GM21717 (cell line): ENCODE data around the gene GNA15.
"Not testable (repeated sequence)": the region's sequence is repeated elsewhere in the genome, so short reads cannot be mapped to it uniquely, and the experiment has no call there.

ENCODE experiments used
- ATAC-seq: cut with Tn5 transposase; IDR thresholded peaks from one replicate; pipeline ENCODE4 v1.9.1; 2021; ENCODE audit warnings: mild to moderate bottlenecking, moderate library complexity; ENCODE audit not compliant: unreplicated experiment

The GNA15 gene

DNA sequence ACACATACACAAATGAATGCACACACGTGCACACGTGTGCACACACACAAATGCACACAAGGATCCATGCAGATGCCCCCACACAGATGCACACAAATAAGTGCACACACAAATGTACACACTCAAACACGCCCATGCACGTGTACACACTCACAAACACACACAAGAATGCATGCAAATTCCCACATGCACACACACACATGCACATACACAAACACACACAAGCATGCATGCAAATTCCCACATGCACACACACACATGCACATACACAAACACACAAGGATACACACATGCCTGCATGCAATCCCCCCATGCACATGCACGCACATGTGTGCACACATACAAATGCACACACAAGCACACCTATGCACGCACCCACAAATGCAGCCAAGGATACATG, 13.3 kb downstream of the GNA15 start:
- no peak for ATAC-seq

DNA sequence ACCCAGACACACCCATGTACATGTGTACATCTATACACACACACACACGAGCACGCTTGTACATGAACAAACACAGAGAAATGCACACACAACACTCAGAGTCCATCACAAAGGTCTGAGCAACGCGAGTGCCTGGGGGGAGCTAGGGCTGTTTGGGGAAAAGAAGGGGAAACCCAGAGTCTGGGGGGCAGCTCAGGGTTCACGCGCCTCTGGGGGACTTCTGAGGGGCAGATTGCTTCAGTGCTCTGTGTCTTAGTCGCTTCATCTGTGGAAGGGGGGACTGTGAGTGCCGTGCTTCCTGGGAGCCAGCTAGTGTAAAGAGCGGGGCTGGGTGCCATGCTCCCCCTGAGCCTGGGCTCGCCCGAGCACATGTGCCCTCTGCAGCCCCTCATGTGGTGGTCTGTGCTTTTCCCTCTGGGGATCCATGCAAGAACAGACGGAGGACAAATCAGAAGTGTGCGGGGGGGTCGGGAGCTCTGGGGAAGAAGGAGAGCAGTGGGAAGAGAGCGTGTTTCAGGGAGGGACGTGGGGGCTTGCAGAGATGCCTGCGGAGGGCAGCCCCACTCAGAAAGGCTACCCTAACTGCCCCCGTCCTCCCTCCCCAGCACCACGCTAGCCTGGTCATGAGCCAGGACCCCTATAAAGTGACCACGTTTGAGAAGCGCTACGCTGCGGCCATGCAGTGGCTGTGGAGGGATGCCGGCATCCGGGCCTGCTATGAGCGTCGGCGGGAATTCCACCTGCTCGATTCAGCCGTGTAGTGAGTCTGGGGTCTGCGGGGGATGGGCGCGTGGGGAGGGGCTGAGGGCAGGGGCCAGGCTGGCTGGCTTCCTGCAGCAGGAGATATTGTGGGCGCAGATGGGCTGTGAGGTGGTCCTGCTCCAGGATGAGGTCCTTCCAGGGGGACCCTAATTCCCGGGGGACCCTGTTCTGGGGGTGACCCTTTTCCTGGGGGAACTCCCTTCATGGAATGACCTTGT, 14.0 kb downstream of the GNA15 start:
- ATAC-seq: no peak

DNA sequence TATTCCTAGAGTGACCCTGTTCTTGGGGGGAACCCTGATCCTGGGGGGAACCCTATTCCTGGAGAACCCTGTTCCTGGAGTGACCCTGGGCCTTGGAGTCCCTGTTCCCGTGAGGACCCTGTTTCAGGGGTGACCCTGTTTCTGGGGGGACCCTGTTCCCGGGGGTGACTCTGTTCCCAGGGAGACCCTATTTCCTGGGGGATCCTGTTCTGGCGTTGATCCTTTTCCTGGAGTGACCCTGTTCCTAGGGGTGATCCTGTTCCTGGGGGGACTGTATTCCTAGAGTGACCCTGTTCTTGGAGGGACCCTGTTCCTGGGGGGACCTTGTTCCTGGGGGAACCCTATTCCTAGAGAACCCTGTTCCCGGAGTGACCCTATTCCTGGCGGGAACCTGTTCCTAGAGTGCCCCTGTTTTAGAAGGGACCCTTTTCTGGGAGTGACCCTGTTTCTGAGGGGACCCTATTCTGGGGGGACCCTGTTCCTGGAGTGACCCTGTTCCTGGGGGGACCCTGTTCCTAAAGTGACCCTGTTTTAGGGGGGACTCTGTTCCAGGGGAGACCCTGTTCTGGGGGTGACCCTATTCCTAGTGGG, 15.0 kb downstream of the GNA15 start:
- no peak for ATAC-seq

DNA sequence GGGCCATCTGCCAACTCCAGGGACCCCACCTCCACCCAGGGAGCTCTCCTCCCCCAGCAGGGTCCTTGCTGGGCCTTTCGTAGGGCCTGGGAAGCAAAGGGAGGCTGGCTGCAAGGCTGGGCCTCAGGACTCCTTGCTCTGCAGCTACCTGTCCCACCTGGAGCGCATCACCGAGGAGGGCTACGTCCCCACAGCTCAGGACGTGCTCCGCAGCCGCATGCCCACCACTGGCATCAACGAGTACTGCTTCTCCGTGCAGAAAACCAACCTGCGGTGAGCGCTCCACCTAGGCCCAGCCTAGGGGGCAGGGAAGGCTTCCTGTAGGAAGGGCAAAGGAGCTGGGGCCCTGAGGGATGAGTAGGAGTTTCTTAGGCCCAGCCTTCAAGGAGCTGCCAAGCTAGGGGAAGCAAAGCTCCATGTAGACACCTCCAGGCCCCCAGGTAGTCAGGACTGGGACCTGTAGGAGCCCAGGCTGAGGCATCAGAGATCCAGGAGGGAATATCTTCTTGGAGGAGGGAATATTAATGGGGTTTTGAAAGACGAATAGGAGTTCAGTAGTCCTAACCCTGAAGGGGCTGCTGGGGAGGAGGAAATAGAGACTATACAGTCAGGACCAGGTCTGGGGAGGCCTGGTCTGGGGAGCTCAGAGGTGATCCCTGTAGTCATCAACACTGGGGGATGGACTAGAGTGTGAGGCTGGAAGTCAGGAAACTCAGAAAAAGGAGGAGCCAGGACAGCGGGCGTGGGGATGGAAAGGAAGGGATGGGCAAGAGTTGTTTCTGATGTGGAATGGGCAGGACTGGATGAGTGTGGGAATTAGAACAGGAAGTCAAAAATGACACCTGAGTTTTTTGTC, 16.0 kb downstream of the GNA15 start:
- ATAC-seq: no peak

DNA sequence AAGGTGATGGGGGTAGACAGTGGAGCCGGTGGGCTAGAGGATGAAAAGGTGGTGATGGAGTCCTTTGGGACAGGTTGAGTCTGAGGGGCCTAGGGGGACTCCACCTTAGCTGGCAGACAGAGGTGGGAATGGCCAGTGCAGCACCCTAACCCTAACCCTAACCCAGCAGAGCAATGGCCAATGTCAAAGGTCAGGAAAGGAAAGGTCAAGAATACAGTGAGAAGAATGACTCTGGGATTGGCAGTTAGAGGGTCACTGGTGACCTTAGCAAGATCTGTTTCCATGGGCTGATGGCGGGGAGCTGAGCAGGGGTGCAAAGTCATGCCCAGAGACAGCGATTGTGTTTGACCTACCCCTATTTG, 16.6 kb downstream of the GNA15 start:
- ATAC-seq: no peak

DNA sequence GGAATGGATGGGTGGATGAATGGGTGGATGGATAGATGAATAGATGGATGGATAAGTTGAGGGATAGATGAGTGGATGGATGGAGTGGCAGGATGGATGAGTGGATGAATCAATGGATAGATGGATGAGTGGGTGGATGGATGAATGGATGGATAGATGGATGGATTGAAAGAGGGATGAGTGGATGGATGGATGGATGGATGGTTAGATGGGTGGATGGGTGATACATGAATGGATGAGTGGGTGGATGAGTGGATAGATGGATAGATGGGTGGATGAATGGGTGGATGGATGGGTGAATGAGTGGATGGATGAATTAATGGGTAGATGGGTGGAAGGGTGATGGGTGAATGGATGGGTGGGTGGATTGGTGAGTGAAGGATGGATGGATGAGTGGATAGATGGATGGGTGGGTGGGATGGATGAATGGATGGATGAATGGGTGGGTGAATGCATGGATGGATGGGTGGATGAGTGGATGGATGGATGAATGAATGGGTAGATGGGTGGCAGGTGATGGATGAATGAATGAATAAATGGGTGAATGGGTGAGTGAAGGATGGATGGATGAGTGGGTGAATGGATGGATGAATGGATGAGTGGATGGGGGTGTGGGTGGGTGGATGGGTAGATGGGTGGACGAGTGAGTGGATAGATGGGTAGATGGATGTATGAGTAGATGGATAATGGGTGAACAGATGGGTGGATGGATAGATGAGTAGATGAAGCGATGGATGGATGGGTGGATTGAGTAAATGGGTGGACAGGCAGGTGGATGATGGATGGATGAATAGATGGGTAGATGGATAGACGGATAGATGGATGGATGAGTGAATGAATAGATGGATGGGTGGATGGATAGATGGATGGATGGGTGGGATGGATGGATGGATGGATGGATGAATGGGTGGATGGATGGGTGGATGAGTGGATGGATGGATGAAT, 17.7 kb downstream of the GNA15 start:
- no peak for ATAC-seq

DNA sequence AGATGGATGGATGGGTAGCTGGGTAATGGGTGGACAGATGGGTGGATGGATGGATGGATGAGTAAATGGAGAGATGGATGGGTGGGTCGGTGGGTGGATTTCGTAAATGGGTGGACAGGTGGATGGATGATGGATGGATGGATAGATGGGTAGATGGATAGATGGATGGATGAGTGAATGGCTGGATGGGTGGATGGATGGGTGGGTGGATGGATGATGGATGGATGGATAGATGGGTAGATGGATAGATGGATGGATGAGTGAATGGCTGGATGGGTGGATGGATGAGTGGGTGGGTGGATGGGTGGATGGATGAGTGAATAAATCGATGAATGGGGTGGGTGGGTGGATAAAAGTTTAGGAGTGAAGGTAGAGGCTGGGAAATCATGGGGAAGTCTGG, 18.6 kb downstream of the GNA15 start:
- not testable (repeated sequence) for ATAC-seq

DNA sequence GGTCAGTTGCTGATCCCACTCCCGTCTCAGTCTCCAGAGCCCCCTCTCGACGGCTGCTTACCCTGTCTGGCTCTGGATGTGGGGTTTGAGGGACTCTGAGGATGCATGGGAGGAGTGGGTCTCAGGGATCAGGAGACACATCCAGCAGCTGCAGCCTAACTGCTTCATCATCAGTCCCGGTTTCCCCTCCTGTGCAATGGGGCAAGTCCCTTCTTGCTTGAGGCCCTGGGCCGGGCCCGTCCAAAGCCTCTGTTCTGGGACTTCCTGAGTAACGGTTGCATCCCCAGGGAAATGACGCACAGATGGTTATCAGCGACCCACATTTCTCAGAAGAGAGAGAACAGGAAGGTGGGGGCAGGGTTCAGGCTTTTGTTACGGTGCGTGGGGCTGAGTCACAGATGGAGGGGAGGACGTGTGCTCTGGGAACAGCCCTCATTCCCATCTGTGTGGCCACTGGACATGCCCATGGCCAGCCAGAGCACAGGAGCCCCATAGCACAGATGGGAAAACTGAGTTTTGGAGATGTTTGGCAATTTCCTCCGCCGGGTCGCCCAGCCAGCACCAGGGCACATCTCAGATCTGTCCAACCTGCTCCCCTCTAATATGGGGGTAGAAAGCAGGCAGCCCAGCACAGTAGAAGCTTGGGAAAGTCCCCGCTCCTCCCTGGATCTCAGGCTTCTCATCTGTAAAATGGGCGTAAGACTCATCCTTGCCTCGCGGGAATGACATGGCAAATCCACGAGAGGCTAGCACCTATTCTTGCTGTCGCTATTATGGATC, 19.3 kb downstream of the GNA15 start:
- peak; percentile 64 for ATAC-seq

DNA sequence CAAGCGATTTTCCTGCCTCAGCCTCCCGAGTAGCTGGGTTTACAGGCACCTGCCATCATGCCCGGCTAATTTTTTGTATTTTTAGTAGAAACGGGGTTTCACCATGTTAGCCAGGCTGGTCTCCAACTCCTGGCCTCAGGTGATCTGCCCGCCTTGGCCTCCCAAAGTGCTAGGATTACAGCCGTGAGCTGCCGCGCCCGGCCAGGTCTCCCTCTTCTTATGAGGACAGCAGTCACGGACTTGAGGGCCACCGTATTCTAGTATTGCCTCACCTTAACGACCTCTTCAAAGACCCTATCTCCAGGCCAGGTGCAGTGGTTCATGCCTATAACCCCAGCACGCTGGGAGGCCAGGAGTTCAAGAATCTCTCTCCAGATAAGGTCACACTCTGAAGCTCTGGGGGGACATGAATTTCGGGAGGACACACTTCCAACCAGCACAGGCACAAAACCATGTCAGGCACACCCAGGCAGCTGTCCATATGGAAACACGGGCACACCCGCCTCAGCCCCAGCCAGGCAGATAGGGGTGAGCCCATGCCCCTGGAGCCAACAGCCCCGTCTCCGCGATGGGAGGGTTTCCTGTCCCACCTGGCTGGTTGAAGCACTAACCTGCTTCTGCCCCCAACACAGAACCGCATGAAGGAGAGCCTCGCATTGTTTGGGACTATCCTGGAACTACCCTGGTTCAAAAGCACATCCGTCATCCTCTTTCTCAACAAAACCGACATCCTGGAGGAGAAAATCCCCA, 21.4 kb downstream of the GNA15 start:
- no peak for ATAC-seq

DNA sequence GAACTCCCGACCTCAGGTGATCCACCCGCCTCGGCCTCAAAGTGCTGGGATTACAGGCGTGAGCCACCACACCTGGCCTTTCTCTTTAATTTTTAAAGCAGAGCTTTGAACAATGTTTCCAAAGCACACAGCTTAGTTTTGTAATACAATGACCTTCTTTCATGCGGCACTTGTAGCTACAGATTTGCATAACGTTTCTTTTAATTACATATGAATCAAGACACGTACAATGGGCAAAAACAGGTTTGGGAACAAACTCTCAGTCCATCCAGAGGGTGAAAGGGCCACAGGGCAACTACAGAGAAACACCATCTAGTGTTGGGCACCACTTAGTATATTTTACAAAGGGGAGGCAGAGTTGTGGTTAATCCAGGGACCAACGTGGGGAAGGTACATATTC, 23.7 kb downstream of the GNA15 start:
- no peak for ATAC-seq

DNA sequence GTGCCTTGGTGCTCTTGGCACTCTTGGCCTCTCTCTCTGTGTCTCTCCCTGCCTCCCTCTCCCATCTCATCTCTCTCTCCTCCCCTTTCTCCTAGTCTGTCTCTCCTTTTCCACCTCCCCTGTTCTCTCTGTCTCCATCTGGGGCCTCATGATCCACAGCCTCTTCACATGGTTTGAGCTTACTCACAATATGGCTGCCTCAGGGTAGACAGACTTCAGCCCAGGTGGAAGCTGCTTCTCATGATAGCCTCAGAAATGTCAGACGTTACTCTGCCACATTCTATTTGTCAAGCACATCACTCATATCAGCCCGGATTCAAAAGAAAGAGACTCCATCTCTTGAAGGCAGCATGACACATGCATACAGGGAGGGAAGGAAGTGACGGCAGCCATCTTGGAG, 24.4 kb downstream of the GNA15 start:
- ATAC-seq: no peak

DNA sequence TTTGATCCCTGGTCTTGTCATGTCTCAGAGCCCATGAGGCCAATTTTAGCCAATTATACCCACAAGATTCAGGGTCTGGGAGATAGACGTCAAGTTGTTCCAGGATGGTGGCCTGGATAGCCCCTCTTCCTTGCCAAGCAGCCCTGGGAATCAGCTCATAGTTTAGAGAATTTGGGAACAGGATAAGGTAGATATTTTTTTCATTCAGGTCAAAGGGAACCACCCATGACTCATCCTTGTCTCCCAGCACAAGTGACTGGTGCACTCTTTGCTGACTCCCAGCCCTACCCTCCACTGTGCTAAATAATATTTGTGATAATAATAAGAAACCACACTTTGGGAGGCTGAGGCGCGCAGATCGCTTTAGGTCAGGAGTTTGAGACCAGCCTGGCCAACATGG, 25.6 kb downstream of the GNA15 start:
- no peak for ATAC-seq

DNA sequence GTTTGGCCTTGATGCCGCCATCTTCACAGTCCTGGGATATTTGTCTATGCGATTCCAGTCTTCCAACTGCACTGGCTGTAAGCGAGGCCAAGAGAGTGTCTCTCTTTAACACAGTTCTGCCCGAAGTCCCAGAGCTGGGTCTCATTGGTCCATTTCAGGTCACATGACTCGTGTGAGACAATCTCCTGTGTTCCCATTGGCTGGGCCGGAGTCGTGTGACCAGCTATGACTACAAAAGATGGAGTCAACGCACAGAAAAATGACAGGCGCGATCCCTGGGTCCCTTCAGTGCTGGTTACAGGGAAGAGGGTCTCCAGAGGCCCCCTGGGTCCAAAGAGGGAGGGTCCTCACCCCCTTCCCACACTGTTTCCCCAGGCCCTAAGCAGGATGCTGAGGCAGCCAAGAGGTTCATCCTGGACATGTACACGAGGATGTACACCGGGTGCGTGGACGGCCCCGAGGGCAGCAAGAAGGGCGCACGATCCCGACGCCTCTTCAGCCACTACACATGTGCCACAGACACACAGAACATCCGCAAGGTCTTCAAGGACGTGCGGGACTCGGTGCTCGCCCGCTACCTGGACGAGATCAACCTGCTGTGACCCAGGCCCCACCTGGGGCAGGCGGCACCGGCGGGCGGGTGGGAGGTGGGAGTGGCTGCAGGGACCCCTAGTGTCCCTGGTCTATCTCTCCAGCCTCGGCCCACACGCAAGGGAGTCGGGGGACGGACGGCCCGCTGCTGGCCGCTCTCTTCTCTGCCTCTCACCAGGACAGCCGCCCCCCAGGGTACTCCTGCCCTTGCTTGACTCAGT, 26.8 kb downstream of the GNA15 start:
- ATAC-seq: no peak

DNA sequence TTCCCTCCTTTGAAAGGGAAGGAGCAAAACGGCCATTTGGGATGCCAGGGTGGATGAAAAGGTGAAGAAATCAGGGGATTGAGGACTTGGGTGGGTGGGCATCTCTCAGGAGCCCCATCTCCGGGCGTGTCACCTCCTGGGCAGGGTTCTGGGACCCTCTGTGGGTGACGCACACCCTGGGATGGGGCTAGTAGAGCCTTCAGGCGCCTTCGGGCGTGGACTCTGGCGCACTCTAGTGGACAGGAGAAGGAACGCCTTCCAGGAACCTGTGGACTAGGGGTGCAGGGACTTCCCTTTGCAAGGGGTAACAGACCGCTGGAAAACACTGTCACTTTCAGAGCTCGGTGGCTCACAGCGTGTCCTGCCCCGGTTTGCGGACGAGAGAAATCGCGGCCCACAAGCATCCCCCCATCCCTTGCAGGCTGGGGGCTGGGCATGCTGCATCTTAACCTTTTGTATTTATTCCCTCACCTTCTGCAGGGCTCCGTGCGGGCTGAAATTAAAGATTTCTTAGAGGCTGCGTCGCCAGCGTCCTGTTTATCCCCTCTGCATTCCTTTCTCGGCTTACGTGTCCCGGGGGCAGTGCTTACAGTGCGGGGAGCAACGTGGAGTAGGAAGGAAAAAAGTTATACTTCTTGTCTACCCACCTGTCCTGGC, 27.5 kb downstream of the GNA15 start:
- no peak for ATAC-seq

DNA sequence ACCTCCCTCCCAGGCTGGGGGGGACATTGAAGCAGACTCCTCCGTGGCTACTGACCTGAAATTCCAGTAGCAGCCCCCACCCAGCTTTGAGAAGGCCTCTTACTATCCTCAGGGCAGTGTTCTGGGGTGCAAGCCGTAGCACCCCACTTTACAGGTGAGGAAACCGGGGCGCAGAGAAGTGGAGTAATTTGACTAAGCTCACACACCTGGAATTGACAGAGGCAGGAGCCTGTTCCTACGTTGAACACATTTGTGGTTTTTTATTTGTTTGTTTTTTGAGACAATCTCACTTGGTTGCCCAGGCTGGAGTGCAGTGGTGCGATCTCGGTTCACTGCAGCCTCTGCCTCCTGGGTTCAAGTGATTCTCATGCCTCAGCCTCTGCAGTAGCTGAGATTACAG, 28.1 kb downstream of the GNA15 start:
- no peak for ATAC-seq

DNA sequence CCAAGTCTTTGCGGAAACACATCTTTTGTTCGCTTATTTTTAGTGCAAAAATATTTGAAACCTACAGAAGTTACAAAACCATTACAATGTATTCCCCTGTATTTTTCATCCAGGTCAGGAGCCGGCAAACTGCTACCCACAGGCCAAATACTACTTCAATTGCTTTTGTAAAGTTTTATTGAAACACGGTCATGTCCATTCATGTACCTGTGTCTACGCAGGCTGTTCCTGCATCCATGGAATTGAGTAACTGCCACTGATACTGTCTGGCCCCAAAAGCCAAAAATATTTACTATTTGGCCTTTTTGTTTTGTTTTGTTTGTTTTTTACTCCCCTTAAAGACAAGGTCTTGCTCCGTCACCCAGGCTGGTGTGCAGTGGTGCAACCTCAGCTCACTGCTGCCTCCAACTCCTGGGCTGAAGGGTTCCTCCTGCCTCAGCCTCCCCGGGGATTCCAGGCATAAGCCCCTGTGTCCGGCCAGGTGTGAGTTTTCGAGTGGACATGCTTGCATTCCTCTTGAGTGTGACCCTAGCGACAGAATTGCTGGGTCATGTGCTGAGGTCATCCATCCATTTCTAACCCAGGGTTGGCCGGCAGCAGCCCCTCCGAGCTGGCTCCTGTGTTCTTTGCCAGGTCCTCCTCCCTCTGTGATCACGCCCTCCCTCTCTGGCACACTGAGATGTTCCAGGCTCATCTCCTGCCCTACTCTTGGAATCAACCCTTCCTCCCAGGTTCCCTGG, 31.9 kb downstream of the GNA15 start:
- no peak for ATAC-seq
